Epithelial cell of prostate (primary cell): ENCODE results near the gene S1PR3.
A peak's percentile ranks its signal among the peaks of the same experiment; 100 is the strongest.

Source experiments
- DNase-seq: peaks from one replicate; pipeline ENCODE4 v3.0.0-alpha.2; 2011; ENCODE audit warnings: low read depth, low spot score
- H3K27ac ChIP-seq: fragments of 450-650 bp; 2 replicates; pipeline ENCODE4 v1.5.1; 2017; ENCODE audit warnings: mild to moderate bottlenecking

S1PR3 gene

DNA sequence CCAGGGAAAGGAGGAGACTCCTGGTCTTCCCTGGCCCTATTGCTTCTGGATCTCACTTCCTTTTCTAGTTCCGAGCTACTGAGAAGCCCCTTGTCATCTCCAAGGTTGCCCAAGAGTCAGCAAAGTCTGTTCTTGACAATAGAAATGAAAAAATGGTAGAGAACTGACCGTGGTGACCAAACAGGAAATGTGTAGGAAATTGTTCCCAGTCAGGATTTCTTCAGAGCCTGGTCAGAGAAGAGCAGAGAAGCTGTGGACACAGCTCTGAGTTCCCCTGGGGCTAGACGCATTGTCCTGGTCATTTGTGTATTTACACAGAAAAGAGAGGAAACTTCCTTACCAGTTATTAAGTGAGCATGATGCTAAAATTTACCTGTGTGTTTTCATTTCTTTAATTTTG lies 35.6 kb downstream of the S1PR3 start:
- DNase-seq, result no peak
- H3K27ac ChIP-seq, result no peak overlapping the region

DNA sequence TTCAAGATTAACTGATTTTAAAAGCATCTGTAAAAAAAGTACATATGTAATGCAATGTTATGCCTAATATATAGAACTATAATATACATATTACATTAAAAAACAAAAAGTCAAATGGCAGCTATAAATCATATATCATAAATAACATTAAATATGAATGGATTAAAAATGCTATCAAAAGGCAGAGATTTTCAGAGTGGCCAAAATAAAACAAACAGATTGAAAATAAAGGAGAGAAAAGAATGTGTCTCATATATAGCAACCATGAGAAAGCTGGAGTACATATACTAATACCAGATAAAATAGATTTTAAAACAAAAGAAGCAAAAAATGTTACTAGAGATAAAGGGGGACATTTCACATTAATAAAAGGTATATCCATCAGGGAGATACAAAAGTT lies 38.5 kb downstream of the S1PR3 start:
- DNase-seq, result no peak

DNA sequence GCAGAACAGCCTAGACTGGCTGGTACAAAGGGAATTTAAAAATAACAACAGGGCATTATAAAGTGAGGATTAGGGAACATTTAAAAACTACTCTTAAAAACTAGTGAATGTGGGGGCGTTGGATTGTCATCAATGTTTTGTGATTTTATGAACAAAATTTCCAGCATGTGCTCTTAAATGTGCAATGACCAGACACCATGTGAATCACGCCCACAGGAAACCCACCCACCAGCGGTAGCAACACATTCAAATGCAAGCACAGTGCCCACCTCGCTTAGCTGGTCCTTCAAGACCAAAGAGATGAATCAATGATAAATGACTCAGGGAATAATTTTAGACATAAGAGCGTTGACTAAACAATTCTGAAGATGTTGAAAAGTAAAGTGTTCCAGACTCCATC lies 40.9 kb downstream of the S1PR3 start:
- no peak for DNase-seq
- H3K27ac ChIP-seq, result no peak overlapping the region

More for the DNA sequence above, 38.5 kb downstream of the S1PR3 start:
- H3K27ac ChIP-seq, result no peak overlapping the region

DNA sequence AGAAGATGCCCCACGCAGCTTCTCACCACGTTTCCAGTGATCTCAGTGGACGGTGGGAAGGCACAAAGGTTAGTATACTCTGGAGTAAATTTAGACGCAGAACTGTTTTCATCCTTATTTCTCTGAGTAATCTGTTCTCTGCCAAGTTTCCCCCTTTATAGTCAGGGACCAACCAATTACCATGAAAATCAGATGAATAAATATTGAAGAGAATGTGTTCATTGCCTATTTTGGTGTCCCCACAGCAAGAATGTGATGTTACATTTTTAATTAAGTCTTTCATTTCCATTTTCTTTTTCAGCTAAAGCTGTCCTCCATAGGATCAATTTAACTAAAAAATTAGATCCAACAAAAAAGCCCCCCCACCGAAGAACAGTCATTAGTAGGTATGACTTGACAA lies 41.4 kb downstream of the S1PR3 start:
- no peak for DNase-seq
- H3K27ac ChIP-seq, result no peak overlapping the region

DNA sequence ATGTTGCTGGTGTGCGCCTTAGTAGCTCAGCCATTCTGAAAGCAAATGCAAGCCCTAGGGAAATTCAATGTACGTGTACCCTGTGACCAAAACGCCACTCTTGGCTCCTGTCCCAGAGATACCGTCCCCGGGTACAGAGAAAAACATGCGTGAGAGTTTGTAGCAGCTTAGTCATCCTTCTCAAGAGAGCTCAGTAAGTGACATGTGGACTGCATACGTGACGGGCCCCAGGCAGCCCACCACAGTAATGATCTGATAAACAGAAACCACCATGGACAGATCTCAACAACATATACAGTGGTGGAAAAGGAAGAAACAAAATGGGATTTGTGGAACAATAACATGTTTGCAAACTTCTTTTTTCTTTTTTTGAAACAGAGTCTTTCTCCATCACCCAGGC lies 45.1 kb downstream of the S1PR3 start:
- DNase-seq, result no peak
- H3K27ac ChIP-seq, result no peak overlapping the region

DNA sequence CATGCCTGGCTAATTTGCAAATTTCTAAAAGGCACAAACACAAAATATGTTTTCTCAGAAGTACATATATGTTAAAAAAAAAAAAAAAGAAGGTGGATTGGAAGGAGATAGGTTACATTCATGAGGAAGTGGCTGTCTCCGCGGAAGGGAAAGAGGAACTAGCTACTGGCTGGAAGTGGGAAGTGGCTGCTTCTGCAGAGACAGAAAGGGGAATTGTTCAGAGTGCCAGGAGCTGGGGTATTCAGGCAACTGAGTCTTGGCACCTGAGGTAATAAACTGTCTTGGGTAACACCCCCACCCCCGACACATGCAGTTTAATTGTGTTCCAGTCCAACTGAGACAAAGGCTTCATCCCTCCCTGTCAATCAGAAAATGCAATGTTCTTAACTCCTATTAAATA lies 45.6 kb downstream of the S1PR3 start:
- no peak for DNase-seq
- no peak overlapping the region for H3K27ac ChIP-seq

DNA sequence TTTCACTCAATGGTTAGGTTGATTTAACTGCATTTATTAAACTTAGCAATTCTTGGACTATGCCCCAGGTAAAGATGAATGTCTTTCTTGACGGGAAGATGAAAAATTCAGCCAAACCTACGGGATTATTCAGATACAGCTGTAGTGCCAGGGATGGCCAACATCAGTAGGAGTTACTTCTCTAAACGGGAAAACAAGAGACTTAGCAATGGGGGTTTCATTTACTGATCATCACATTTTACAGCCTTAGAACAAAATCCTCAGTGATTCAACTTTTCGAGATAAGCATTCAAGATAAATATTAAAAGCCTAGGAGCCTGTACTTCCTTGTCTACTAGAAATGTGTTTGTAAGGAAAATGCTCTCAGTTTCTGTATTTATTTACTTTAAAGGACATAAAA lies 46.1 kb downstream of the S1PR3 start:
- H3K27ac ChIP-seq, result no peak overlapping the region
- DNase-seq, result no peak

DNA sequence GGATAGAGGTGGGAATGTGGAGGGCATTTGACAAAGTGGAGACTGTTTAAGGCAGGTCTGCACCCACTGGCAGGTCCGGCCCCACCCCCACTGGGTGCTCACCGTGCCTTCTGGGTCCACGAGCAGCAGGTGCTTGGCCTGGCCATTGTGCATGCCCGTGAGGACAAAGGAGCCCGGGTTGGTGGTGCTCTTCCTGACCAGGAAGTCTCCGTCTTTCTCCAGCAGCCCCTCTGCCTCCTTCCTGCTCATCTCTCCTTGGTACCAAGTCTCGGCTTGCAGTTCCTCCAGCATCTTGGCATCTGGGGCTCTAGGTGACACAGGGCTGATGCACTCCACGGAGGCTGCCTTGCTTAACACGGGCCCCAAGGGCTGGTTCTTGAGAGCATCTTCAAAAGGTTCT lies 46.6 kb downstream of the S1PR3 start:
- H3K27ac ChIP-seq, result no peak overlapping the region
- no peak for DNase-seq

DNA sequence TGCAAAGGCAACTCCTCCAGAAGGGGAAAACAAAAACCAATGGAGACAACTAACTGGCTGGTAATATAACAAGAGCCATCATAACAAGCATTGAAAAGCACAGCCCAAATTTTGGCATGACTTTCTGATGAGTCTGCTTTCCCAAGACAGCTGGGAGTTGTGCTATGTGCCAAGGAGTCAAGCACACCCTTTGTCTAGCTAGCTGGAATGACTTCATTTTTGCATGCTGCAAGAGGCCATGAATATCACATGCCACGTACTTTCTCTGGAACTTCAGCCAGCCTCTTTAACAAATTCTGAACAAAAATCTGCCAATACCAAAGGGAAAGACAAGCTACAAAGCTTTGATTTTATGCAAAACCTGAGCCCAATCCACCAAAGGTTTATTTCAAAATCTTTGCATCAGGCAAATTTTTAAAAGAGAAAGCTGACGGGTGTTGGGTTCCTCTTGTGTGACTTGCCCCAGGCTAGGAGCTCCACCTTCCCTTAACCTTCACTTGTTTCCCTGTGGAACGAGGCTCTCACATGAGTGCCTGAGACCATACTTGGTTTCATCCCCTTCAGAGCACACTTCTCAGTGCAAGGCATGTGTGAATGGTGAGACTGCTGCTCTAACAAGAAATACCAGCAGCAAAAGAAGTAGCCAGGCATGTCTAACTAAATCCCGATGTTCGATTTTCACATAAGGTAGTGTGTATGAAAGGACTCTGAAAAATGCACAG lies 47.3 kb downstream of the S1PR3 start:
- H3K27ac ChIP-seq, result peak overlapping the region; percentile 31
- peak; percentile 73 for DNase-seq

DNA sequence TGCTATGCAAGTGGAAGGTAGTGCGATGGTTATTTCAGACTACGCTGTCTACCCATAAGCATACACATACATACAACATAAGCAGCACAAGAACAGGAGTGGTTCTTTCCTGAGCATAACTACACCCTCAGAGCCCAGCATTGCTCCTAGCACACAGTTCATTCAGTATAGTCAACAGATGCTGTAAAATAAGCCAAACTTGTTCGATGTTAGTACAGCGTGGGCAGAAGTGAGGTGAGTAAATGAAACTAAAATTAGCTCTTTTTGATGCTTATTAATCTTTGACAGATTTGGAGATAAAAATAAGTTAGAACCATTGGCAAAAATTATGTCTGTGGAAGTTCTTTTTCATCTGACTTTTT lies 47.8 kb downstream of the S1PR3 start:
- peak overlapping the region; percentile 31 for H3K27ac ChIP-seq
- no peak for DNase-seq

DNA sequence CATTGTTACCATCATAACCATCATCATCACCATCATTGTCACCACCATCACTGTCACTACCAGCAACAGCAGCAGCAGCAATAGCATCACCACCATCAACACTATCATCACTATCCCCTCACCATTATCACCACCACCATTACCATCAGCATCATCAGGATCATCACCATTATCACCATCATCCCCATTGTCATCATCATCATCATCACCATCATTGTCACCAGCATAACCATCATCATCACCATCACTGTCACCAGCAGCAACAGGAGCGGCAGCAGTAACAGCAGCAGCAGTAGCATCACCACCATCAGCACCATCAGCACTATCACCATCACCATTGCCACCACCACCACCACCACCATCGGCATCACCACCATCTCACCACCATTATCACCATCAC lies 48.4 kb downstream of the S1PR3 start:
- no peak overlapping the region for H3K27ac ChIP-seq
- no peak for DNase-seq

DNA sequence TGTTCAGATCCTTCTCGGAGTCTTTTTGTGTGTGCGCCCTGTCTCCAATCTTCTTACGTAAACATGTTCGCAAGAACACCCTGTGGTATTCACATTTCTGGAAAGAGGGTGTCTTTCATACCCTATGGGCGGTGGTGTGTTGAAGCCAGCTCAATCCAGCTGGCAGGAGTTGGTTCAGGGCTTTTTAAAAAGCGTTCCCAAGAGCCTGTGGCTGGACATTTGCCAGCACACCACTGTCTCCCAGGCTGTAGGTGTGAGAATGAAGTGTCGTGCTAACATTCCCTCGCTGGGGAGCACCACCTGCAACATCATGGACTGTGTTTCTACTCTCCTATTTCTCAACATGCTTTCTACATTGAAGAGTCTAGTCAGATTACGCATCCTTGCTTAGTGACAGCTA lies 51.7 kb downstream of the S1PR3 start:
- no peak for DNase-seq
- no peak overlapping the region for H3K27ac ChIP-seq

DNA sequence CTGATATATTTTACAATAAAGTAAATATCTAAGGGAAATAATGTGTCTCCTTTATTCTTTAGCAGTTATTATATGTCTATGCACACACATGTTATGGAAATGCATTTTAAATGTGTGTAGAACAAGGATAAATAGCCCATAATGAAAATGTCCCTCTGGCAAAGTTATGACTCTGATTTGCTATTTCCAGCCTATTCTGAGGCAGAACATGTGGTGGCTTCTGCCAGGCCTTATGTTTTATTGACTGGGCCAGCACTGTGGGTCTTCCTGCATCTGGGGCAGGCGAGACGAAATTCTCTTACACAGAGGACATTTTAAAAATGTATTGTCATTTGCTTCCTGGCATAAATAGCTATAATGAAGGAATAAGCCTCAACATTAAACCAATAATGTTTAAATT lies 52.8 kb downstream of the S1PR3 start:
- DNase-seq, result no peak
- no peak overlapping the region for H3K27ac ChIP-seq

DNA sequence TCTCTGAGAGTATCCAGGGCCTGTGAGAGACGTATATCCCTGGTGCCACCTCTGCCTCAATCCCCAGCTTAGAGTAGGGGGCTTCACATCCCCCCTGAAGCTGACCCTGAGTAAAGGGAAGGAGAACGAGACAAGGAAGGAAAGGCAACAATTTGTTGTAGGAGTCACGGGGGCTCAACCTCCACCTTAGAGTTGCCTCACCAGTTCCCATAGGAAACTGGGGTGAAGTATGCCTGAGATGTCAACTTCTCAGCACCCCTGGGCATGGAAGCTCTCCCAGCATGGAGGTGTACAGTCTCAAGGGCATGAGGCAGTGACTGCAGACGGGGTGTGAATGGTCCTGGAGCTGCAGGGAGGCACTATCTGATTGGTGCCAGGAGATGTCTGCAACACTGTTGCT lies 53.6 kb downstream of the S1PR3 start:
- DNase-seq, result no peak
- H3K27ac ChIP-seq, result no peak overlapping the region

DNA sequence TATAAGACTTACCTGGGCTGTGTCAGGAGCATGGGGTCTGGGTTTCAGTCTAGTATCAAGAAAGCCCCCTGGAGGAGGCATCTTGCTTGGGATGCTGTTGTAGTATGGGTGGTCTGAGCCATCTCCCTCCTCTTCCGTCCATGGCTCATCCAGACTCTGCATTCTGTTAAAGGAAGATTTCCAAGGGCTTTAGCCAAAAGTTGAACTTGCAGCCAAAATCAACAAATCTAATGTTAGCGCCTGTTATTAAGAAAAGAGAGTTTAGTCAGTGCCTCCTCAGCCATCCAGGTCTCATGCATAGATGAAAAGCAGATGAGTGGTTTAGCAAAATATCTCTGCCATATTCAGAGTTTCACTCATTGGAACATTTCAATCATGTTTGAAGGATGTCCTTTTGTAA lies 55.6 kb downstream of the S1PR3 start:
- no peak overlapping the region for H3K27ac ChIP-seq
- DNase-seq, result no peak

DNA sequence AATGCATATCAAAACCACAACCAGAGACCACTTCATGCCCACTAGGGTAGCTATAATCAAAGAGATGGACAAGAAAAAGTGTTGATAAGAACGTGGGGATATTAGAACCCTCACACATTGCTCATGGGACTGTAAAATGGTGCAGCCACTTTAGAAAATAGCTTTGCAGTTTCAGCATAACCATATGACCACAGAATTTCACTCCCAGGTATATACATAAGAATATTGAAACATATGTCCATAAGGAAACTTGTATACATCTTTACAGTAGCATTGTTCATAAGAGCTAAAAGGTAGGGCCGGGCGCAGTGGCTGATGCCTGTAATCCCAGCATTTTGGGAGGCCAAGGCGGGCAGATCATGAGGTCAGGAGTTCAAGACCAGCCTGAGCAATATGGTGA lies 56.4 kb downstream of the S1PR3 start:
- no peak overlapping the region for H3K27ac ChIP-seq
- DNase-seq, result no peak

DNA sequence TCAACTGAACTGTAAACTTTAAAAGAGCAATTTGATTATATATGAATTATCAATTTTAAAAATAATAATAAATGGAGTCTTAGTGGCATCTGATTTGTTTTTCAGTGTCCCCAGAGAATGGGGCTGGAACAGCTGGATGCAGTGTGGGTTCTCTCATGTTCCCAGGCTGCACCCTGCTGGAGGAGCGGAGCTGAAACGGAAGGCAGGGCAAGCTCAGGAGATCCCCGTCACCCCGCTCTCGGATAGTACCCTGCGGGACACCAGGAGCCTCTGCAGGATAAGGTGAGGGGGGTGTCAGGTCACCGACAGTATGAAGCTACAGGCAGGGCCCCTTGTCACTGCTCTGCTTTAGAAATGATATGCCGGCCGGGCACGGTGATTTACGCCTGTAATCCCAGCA lies 57.3 kb downstream of the S1PR3 start:
- H3K27ac ChIP-seq, result no peak overlapping the region
- DNase-seq, result no peak

DNA sequence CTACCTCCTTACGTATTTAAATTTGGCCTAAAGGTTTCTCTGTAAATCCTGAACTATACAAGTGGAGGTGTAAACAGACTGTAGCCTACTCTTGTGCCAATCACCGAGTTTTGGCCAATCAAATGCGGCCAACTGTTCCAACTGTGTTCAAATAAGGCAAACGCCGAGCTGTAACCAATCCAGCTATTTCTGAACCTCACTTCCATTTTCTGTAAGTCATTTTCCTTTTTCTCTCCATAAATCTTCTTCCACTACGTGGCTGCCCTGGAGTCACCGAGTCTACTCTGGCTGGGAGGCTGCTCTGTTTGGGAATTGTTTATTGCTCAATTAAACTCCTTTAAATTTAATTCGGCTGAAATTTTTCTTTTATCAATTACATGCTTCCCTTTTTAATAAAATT lies 58.4 kb downstream of the S1PR3 start:
- no peak for DNase-seq

DNA sequence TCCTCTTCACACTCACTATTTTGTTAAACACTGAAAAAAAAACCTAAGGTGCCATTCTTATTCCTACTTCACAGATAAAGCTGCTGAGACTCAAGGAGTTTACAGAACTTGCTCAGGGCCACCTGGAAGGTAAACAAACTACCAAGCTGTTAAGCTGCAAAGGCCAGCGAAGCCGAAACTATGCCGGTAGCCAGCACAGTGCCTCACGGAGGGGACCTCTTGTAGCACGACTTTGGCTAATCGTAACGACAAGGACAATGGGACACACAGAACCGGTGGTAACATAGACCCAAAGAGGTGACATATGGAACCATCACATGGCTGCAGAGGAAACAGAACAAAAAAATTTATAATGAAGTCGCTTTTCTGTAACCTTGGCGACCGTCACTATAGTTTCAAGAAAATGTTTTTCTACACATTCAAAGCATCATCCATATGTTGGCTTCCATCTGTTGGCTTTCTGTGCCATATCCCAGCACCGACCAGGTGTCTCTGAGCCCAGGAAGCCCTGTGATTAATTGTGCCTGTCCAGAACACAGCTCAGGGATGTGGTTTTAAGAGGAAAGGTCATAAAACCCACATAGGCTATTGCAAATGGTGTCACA lies 60.3 kb downstream of the S1PR3 start:
- DNase-seq, result no peak
- H3K27ac ChIP-seq, result no peak overlapping the region

More for the DNA sequence above, 58.4 kb downstream of the S1PR3 start:
- H3K27ac ChIP-seq, result no peak overlapping the region

DNA sequence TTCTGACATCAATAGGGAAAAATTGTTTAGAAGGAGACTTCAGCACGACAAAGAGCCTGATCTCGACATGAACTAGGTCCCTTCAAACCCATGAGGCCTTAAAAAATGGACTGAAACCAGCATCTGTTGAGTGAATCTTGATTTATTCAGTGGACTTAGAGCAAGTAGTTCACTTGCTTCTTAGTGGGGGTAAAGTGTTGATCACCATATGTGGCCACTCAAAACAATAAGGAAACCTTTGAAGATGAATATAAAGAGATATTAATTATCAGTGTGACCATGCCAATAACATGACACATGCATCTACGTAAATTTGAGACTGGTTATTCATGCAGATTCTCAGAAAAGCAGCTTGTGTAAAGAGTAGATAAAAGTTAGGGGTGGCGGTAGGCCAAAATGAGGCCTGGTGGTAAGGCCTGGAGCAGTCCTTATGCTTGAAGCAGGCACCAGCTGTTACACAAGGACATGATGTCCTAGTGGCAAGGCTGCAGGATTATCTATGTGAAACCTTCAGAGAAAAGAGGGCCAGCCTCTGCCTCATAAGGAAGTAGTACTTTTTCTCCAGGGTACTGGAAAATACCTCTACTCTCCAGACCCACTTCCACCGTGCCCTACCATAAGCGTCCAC lies 61.3 kb downstream of the S1PR3 start:
- H3K27ac ChIP-seq, result no peak overlapping the region
- DNase-seq, result no peak

DNA sequence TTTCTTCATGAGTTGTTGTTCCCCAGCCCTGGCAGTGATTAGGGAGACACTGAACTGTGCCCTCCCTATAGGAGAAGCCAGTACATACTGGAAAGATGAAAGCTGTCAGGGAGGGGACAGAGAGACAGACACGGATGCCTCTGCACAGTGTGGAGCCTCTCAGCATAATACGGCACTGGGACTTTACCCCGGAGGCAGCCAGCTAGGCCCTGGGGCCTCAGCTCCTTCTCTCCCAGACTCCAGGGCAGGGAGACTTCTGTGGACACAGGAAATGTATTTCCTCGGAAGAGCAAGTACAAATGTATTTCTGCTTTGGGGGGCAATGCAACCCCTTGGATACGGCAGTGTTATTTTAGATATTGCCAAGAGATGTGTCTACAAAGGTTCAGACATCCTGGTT lies 62.0 kb downstream of the S1PR3 start:
- no peak for DNase-seq
- no peak overlapping the region for H3K27ac ChIP-seq
